Epithelial cell of esophagus (primary cell): Measurements from ENCODE around the gene BNC2.

Experiments
- DNase-seq: peaks from one replicate; pipeline ENCODE4 v3.0.0; 2010; ENCODE audit warnings: low read depth
- H3K4me3 ChIP-seq: 2 replicates; pipeline ENCODE4 v1.5.1; 2011; ENCODE audit warnings: mild to moderate bottlenecking, low read length, control low read depth
- CTCF ChIP-seq: IDR thresholded peaks from 2 replicates; pipeline ENCODE4 v1.5.1; 2011; ENCODE audit warnings: low read depth, mild to moderate bottlenecking, low read length, control low read depth, inconsistent platforms; ENCODE audit not compliant: insufficient read depth; ENCODE audit errors: missing control alignments

Gene BNC2

DNA sequence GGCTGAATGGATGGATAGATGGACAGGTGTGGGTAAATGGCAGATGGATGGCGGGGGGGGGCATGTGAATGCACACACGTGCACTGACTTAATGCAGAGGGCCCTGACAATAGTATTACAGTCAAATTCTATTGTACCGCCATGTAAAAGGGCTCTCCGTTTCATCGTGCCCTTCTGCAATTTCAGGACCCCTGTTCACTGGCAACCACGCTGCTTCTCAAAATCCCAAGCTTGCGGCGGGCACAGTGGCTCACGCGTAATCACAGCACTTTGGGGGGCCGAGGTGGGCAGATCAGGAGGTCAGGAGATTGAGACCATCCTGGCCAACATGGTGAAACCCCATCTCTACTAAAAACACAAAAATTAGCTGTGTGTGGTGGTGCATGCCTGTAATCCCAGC lies 211.4 kb downstream of the BNC2 start:
- no peak for TF ChIP-seq CTCF
- no peak overlapping the region for H3K4me3 ChIP-seq
- DNase-seq = no peak

GRCh38 chr9:16656432-16657169 lies 213.9 kb downstream of the BNC2 start:
- no peak for TF ChIP-seq CTCF

GRCh38 chr9:16654596-16655126 lies 215.8 kb downstream of the BNC2 start:
- no peak for TF ChIP-seq CTCF

More at GRCh38 chr9:16656432-16657169, 213.9 kb downstream of the BNC2 start:
- no peak overlapping the region for H3K4me3 ChIP-seq
- no peak for DNase-seq

DNA sequence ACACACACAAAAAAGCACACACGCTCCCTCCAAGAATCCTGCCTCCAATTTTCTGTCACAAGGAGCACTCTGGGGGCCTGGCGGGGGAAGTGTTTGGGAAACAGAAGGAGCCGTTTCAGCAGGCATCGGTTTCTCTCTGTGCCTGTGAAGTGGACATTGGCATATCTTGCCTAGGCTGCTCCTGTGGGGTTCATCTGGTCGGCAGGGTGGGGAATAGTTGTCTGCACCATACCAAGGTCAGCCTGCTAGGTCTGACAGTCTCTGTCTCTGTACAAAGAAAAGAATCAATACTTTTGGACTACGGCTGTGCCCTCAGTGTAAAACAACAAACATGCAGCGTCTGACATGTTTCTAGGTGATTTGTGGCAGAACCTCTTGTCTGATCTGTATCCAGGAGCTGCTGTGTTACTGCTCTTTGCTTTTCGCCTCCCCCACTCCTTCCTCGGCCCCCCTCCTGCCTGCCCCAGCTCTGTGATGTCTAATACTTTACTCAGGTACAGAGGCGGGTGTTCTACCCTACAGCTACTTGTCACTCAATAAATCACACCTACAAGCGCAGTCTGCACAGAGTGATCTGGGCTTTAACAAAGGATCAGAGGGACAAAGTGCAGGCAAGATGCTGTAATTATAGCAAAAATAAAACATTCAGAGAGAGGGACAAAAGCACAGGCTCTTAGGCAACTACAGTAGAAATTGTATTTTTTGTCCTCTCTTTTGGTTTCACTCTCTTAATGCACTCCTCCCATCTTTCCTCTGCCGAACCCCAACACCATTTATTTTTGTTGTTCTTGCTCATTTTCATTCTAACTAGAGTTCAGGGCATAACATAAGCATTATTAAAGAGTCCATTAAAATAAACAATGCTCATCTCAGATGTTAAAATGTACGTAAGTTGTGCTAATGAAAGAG lies 216.7 kb downstream of the BNC2 start:
- DNase-seq = no peak
- H3K4me3 ChIP-seq = no peak overlapping the region
- TF ChIP-seq CTCF = no peak

More at GRCh38 chr9:16654596-16655126, 215.8 kb downstream of the BNC2 start:
- DNase-seq = no peak
- no peak overlapping the region for H3K4me3 ChIP-seq

- no peak overlapping the region for H3K4me3 ChIP-seq
- no peak for TF ChIP-seq CTCF
- DNase-seq = no peak
Measured at GRCh38 chr9:16652582-16652981, 217.9 kb downstream of the BNC2 start.

DNA sequence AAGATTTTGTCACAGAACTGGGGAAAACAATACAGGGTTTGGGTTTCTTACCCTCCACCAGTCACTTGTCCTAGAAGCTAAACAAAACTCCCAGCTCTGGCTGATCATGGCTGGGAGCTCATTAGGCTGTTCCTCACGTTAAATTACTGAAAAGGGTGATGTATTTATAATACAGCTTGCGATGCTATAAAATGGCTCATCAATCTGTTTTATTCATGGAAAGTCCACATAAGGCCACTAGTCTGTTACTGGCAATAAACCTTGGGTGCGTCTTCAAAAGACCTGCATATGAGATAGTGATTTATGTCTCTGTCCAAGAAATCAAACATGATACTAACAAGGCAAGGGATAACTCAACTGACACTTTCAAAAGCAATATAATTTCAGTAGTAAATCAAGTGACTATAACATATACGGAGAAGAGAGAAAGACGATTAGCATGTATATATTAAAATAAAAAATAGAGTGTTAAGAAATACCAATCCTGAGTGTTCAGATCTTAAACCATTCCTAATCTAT lies 219.0 kb downstream of the BNC2 start:
- no peak overlapping the region for H3K4me3 ChIP-seq
- no peak for DNase-seq
- no peak for TF ChIP-seq CTCF
